Heart left ventricle (tissue), 13 donors: ENCODE data around the gene SORBS2.

Experiments used
- CTCF ChIP-seq, 12 donors: fragments of 200-600 bp; sonication (generic) in 4 of 12; IDR thresholded peaks; one replicate each; pipeline versions ENCODE4 v1.5.0 to v1.8.0; 2018 to 2022; ENCODE audit warnings: antibody characterized with exemption in 12 of 12, mild to moderate bottlenecking in 5 of 12
- POLR2A ChIP-seq, 2 donors: fragments of 450-650 bp; IDR thresholded peaks; one replicate each; pipeline ENCODE4 v1.6.1; 2017; ENCODE audit warnings: antibody characterized with exemption in 2 of 2, mild to moderate bottlenecking in 2 of 2, moderate library complexity in 2 of 2
- donor health status: ischemic (EF 13 %, LVEDD 7.1; RV severe dilation, severe dysfunction).
- donor health status: DM: no; HTN: yes; CAD: no.
- donor health status: DM: no; HTN: no; CAD: no.
- donor health status: ischemic (EF 25% LVEDD 6.9; RV normal size, moderate dysfunction).
- donor health status: ischemic (EF 25% LVEDD 5.7; RV mildly dilated, moderate dysfunction).
- donor health status: ischemic (EF 35%, LVEDD 5.7; RV mildly dilated, moderate dysfunction).
- donor health status: nonischemic (EF 11% LVEDD 7.7; RV severe dilation, severe dysfunction).
- donor health status: DM: yes; HTN: yes; CAD: no.
- donor health status: PGD.
- donor health status: ischemic (EF 29% LVEDD 5.4; RV normal size, mild dysfunction).
- donor health status: nonischemic (EF 23%, LVEDD 6.1; RV moderate dilation, normal function).

- TF ChIP-seq CTCF (IDR thresholded peaks at IDR 0.05) (no peak), POLR2A (IDR thresholded peaks at IDR 0.05) (no peak)
Measured at GRCh38 chr4:185657183-185657582, 154.8 kb downstream of the SORBS2 start.
